SU-DHL-6 (cell line): Measurements from ENCODE around the gene GNL2.

ENCODE experiments used
- H2AFZ ChIP-seq: fragments of 200-600 bp; sonication (generic); 2 replicates; pipeline ENCODE4 v1.6.1; 2014; ENCODE audit warnings: low read depth, mild to moderate bottlenecking, moderate library complexity, mixed read lengths, antibody characterized with exemption, low read length; ENCODE audit not compliant: severe bottlenecking
- H3F3A ChIP-seq: fragments of 200-600 bp; shearing (Covaris generic); 2 replicates; pipeline ENCODE4 v1.6.0; 2016; ENCODE audit warnings: antibody characterized with exemption, mild to moderate bottlenecking; ENCODE audit not compliant: insufficient read depth
- H3K27ac ChIP-seq: fragments of 200-600 bp; sonication (generic); 2 replicates; pipeline ENCODE4 v1.5.1; 2016; ENCODE audit warnings: low read depth, mild to moderate bottlenecking, low read length, moderate library complexity, mixed read lengths
- H3K27me3 ChIP-seq: fragments of 200-600 bp; sonication (generic), shearing (Covaris generic); 2 replicates; pipeline ENCODE4 v1.6.0; 2014; ENCODE audit warnings: mild to moderate bottlenecking, low read length
- H3K36me3 ChIP-seq: fragments of 200-600 bp; sonication (generic); 2 replicates; pipeline ENCODE4 v1.6.1; 2014; ENCODE audit warnings: mild to moderate bottlenecking, low read length, mixed read lengths
- H3K4me2 ChIP-seq: fragments of 300-600, 200-600 bp; shearing (Covaris generic), sonication (generic); 2 replicates; pipeline ENCODE4 v1.6.0; 2014; ENCODE audit warnings: low read length, low read depth, mild to moderate bottlenecking; ENCODE audit not compliant: poor library complexity, severe bottlenecking
- H3K4me3 ChIP-seq: fragments of 200-600 bp; sonication (generic); 2 replicates; pipeline ENCODE4 v1.5.1; 2014; ENCODE audit warnings: antibody characterized with exemption, low read length, mild to moderate bottlenecking, mixed read lengths; ENCODE audit not compliant: insufficient read depth, poor library complexity, severe bottlenecking
- H3K79me2 ChIP-seq: fragments of 200-600 bp; sonication (generic); 2 replicates; pipeline ENCODE4 v1.6.1; 2014; ENCODE audit warnings: mild to moderate bottlenecking, low read length, moderate library complexity; ENCODE audit not compliant: insufficient read depth
- H3K9ac ChIP-seq: fragments of 200-600 bp; sonication (generic); 2 replicates; pipeline ENCODE4 v1.7.0; 2014; ENCODE audit warnings: mild to moderate bottlenecking, low read length
- H3K9me2 ChIP-seq: fragments of 200-600 bp; sonication (generic); replicated peaks from 2 replicates; pipeline ENCODE4 v1.6.1; 2014; ENCODE audit warnings: low read length; ENCODE audit not compliant: insufficient read depth
- H3K9me3 ChIP-seq: fragments of 200-600 bp; sonication (generic); 2 replicates; pipeline ENCODE4 v1.6.1; 2014; ENCODE audit warnings: low read length, mixed read lengths; ENCODE audit not compliant: insufficient read depth
- H4K20me1 ChIP-seq: fragments of 200-600 bp; sonication (generic); 2 replicates; pipeline ENCODE4 v1.6.1; 2014; ENCODE audit warnings: low read depth, mild to moderate bottlenecking, antibody characterized with exemption, low read length, moderate library complexity, mixed read lengths
- CTCF ChIP-seq: fragments of 200-600 bp; sonication (generic); IDR thresholded peaks from one replicate; pipeline ENCODE4 v1.5.1; 2017; ENCODE audit warnings: antibody characterized with exemption, mild to moderate bottlenecking, low read length, moderate library complexity; ENCODE audit not compliant: insufficient read depth, poor library complexity, severe bottlenecking
- EZH2phosphoT487 ChIP-seq: fragments of 200-600 bp; sonication (generic), shearing (Covaris generic); conservative IDR thresholded peaks from 2 replicates; pipeline ENCODE4 v1.6.1; 2018; ENCODE audit warnings: mild to moderate bottlenecking, antibody characterized with exemption, low read length, moderate library complexity, mixed read lengths

The GNL2 gene

DNA sequence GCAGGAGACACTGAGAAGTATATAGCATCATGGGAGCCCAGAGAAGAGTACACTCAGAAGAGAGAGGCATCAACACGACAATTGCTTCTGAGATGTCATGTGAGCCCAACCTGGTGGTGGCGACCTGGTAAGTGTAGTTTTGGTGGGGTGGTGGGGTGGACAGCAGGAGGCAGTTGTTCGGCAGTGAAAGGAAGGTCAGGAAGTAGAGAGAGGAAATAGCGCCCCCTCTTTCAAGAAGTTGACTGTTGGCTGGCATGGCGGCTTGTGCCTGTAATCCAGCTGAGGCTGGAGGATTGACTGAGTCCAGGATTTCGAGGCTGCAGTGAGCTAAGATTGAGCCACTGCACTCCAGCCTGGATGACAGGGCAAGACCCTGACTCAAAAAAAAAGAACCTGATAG is 26.4 kb upstream of the GNL2 start:
- Histone ChIP-seq H3K27me3 (no peaks in the 10 kb centered on the region), H2AFZ (no peak overlapping the region), H3K4me3 (no peak overlapping the region), H3K9me3 (no peaks in the 10 kb centered on the region), H3K79me2 (no peaks in the 10 kb centered on the region), H3K27ac (no peak overlapping the region), H3K4me2 (no peak overlapping the region), H3F3A (no peaks in the 10 kb centered on the region), H3K36me3 (no peaks in the 10 kb centered on the region), H3K9me2 (no peaks in the 10 kb centered on the region), H3K9ac (no peak overlapping the region), H4K20me1 (no peaks in the 10 kb centered on the region)
- TF ChIP-seq EZH2phosphoT487 (no peak), CTCF (no peak)

DNA sequence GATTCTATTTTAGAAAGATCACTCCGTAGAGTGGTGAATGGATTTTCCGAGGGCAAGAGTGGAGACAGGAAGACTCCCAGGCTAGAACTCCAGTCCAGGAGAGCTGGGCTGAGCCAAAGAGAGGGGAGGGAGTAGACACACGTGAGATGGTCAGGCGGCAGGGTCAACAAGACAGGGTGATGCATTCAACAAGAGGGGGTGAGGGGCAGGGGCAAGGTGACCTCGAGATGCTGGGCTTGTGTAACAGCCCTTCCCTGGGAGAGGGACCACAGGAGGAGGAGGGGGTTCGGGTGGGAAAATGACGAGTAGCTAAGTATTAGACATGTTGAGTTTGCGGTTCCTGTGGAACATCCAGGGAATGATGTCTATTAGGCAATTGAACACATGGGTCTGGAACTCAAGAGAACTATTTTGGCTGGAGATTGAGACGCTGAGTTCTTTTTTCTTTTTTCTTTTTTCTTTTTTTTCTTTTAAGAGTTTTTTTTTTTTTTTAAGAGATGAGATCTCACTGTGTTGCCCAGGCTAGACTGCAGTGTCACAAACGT is 25.7 kb upstream of the GNL2 start:
- H3K4me3 ChIP-seq = no peak overlapping the region
- H3K4me2 ChIP-seq = no peak overlapping the region
- H3K9me2 ChIP-seq = no peaks in the 10 kb centered on the region
- no peaks in the 10 kb centered on the region for H3K27me3 ChIP-seq
- TF ChIP-seq EZH2phosphoT487 (no peak), CTCF (no peak)
- no peak overlapping the region for H3K27ac ChIP-seq
- no peaks in the 10 kb centered on the region for H3K9me3 ChIP-seq
- H3K79me2 ChIP-seq = no peaks in the 10 kb centered on the region
- H3K36me3 ChIP-seq = no peaks in the 10 kb centered on the region
- H3F3A ChIP-seq = no peaks in the 10 kb centered on the region
- H2AFZ ChIP-seq = no peak overlapping the region
- no peak overlapping the region for H3K9ac ChIP-seq
- H4K20me1 ChIP-seq = no peaks in the 10 kb centered on the region

DNA sequence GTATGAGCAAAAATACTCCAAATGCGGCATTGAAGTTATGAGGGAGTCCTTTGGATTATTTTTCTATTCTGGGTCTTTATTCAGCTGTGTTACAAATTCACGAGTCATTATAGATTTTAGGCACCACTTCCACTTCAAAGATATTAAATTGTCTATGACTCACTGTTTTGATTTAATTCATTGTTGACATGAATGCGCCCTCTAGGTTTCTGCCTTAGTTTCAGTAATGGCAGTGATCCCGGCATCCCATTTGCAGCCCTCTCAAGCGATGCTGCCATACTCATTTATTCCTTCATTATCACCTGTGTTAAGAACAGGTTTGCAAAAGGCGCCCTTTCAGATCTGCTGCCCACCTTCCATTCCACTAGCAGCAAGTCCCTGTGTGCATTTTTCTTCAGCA is 25.0 kb upstream of the GNL2 start:
- Histone ChIP-seq H3K4me2 (no peak overlapping the region), H3K4me3 (no peak overlapping the region), H3K79me2 (no peaks in the 10 kb centered on the region), H3K27ac (no peak overlapping the region), H3K9me2 (no peaks in the 10 kb centered on the region), H3F3A (no peaks in the 10 kb centered on the region), H3K36me3 (no peaks in the 10 kb centered on the region), H2AFZ (no peak overlapping the region), H4K20me1 (no peaks in the 10 kb centered on the region), H3K9ac (no peak overlapping the region), H3K9me3 (no peaks in the 10 kb centered on the region), H3K27me3 (no peaks in the 10 kb centered on the region)
- TF ChIP-seq CTCF = no peak
- TF ChIP-seq EZH2phosphoT487 = no peak

DNA sequence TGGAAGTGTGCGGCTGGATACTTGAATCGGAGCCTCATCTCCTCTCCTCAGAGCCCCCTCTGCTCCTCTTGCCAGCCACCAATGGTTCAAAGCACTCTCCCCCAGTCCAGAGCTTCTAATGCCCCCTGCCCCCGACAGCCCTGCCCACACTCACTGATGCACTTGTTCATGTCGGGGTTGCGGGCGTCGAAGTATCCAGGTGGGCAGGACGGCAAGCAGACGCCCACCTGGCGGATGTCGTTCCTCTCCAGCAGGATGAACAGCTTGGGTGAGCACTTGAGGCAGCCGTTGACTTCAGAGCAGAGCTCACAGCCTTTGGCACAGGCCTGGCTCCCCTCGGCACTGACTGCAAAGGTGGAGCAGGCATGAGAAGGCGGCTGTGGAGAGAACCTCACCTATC is 20.6 kb upstream of the GNL2 start:
- Histone ChIP-seq H3K9me2 (no peaks in the 10 kb centered on the region), H4K20me1 (no peaks in the 10 kb centered on the region), H2AFZ (no peak overlapping the region), H3K27ac (no peak overlapping the region), H3K36me3 (no peaks in the 10 kb centered on the region), H3K4me2 (no peak overlapping the region), H3K9ac (no peak overlapping the region), H3F3A (no peaks in the 10 kb centered on the region), H3K79me2 (no peaks in the 10 kb centered on the region), H3K9me3 (no peaks in the 10 kb centered on the region), H3K27me3 (no peaks in the 10 kb centered on the region), H3K4me3 (no peak overlapping the region)
- TF ChIP-seq EZH2phosphoT487 (no peak), CTCF (no peak)
